Stimulated activated CD4-positive, alpha-beta T cell treated with anti-CD3 and anti-CD28 coated beads, TNF-alpha, amount 100 ng/mL, for 4 hours (primary cell): ENCODE measurements around the gene CELA2B.
"Not testable (repeated sequence)": the region's sequence is repeated elsewhere in the genome, so short reads cannot be mapped to it uniquely, and the experiment has no call there.

Source experiments
- DNase-seq, 3 experiments: peaks; one replicate each; pipeline ENCODE4 v3.0.0-alpha.2; 2020; ENCODE audit warnings: low read depth in 3 of 3

The CELA2B gene

GRCh38 chr1:15500184-15501178 is 24.6 kb downstream of the CELA2B start:
- DNase-seq = no peak

- DNase-seq = no peak
Measured at GRCh38 chr1:15501208-15502032, 25.5 kb downstream of the CELA2B start.

- no peak for DNase-seq
Measured at GRCh38 chr1:15504436-15504835, 28.5 kb downstream of the CELA2B start.

- no peak for DNase-seq
Measured at GRCh38 chr1:15506831-15507230, 30.9 kb downstream of the CELA2B start.

- no peak for DNase-seq
Measured at GRCh38 chr1:15507278-15507677, 31.4 kb downstream of the CELA2B start.

- no peak for DNase-seq
Measured at GRCh38 chr1:15508700-15509487, 33.0 kb downstream of the CELA2B start.

GRCh38 chr1:15509586-15509985 is 33.7 kb downstream of the CELA2B start:
- DNase-seq = no peak

GRCh38 chr1:15510611-15511405 is 34.9 kb downstream of the CELA2B start:
- DNase-seq = no peak

GRCh38 chr1:15513192-15513591 is 37.3 kb downstream of the CELA2B start:
- DNase-seq = no peak

GRCh38 chr1:15513919-15514318 is 38.0 kb downstream of the CELA2B start:
- no peak for DNase-seq

GRCh38 chr1:15514557-15514956 is 38.7 kb downstream of the CELA2B start:
- not testable (repeated sequence) for DNase-seq

- DNase-seq = no peak
Measured at GRCh38 chr1:15515022-15515663, 39.2 kb downstream of the CELA2B start.

GRCh38 chr1:15519625-15520024 is 43.7 kb downstream of the CELA2B start:
- DNase-seq = no peak

- not testable (repeated sequence) for DNase-seq
Measured at GRCh38 chr1:15521206-15521906, 45.5 kb downstream of the CELA2B start.

- DNase-seq = no peak
Measured at GRCh38 chr1:15522551-15522950, 46.6 kb downstream of the CELA2B start.

GRCh38 chr1:15523104-15524020 is 47.5 kb downstream of the CELA2B start:
- DNase-seq = no peak

GRCh38 chr1:15524021-15524282 is 48.0 kb downstream of the CELA2B start, which contains the start of gene CASP9:
TSS of gene CASP9 (minus strand) at chr1:15524215. CDS start at chr1:15524200, 15 bp downstream.
- DNase-seq = no peak

- peak; percentile 99 to 100 (median 100) for DNase-seq
Measured at GRCh38 chr1:15524283-15525049, 48.6 kb downstream of the CELA2B start.
